ENCODE data around the gene PGC. TPM values are rescaled to one million over a fixed set of nuclear protein-coding genes. Genes with fewer than 3 reads are reported as not detected.

Gene PGC
- total and polyA plus RNA-seq, 2 donors (not counting 1 experiment from before 2014, with no cell fraction given), result not detected

- H3K4me3 Mint-ChIP-seq, result peak overlapping the region; percentile 90
- peaks cover 2 to 31% of the 10 kb centered on the region in 2 experiments for H3K36me3 ChIP-seq (replicated peaks in 1 of 2; ENCODE audit: control extremely low read depth in 1 of 2, control insufficient read depth in 1 of 2, extremely low read depth in 1 of 2, insufficient read depth in 2 of 2, low read length in 1 of 2)
- 81% methylated on average over 4 of the region's 5 CpGs for WGBS (ENCODE audit: insufficient coverage)
- ATAC-seq (ENCODE audit: low read depth) (no peak), DNase-seq (no peak)
- H3K27me3 ChIP-seq (replicated peaks in 1 of 4; ENCODE audit: control extremely low read depth in 1 of 4, control insufficient read depth in 3 of 4, insufficient read depth in 4 of 4, low read length in 3 of 4), result no peaks in the 10 kb centered on the region
- H3K4me1 Mint-ChIP-seq, result peaks cover 16% of the 10 kb centered on the region
- no peak overlapping the region for H3K4me2 ChIP-seq (replicated peaks; ENCODE audit: low read depth, low read length, poor library complexity, severe bottlenecking)
- no peak overlapping the region for H3K27ac ChIP-seq (ENCODE audit: low read length in 2 of 2)
- CTCF ChIA-PET, result interaction anchor here (0.7 to 3.4 kb wide), 6 partner anchors 9 to 437 kb away, joined by 3 to 20 read pairs (median 3); partner anchors contain the start of gene TOMM6
- H3K9ac ChIP-seq (ENCODE audit: low read length), result no peak overlapping the region
- peaks cover 13 to 18% of the 10 kb centered on the region in 2 donors for H3K4me1 ChIP-seq (ENCODE audit: control insufficient read depth in 2 of 2, insufficient read depth in 2 of 2, low read length in 2 of 2)
- POLR2A ChIA-PET, result no interaction called here
- H3K27ac Mint-ChIP-seq, result no peak overlapping the region
- H2AFZ ChIP-seq (ENCODE audit: insufficient read depth, low read depth, low read length, poor library complexity, severe bottlenecking), result no peak overlapping the region
- TF ChIP-seq EZH2 (IDR thresholded peaks at IDR 0.05; ENCODE audit: borderline replicate concordance, insufficient read depth, low read depth, low read length, poor library complexity, severe bottlenecking) (no peak), CTCF (IDR thresholded peaks at IDR 0.05) (no peak)
- intact Hi-C loops (cut with micrococcal nuclease), result loop anchor here (2.0 kb wide), 1 partner anchor 409 kb away; no protein-coding TSS in a partner anchor
- peaks cover 8% of the 10 kb centered on the region for H3K79me2 ChIP-seq (ENCODE audit: control insufficient read depth, insufficient read depth, low read length)
- no peaks in the 10 kb centered on the region for H3K9me3 ChIP-seq (ENCODE audit: control extremely low read depth in 1 of 3, control insufficient read depth in 2 of 3, insufficient read depth in 1 of 3, low read length in 2 of 3)
- no peaks in the 10 kb centered on the region for H3K27me3 Mint-ChIP-seq
- H3K9me3 Mint-ChIP-seq (ENCODE audit: insufficient read depth), result no peaks in the 10 kb centered on the region
- H3K4me3 ChIP-seq (ENCODE audit: control extremely low read depth in 1 of 5, extremely low read depth in 1 of 5, insufficient read depth in 1 of 5, low read depth in 2 of 5, low read length in 4 of 5), result no peak overlapping the region
- H4K20me1 ChIP-seq (ENCODE audit: control insufficient read depth, insufficient read depth, low read length, poor library complexity, severe bottlenecking), result no peaks in the 10 kb centered on the region
Measured at GRCh38 chr6:41777551-41778285, 30.5 kb upstream of the PGC start.

- intact Hi-C loops (cut with micrococcal nuclease), result no loop called here
- H3K4me3 ChIP-seq (ENCODE audit: control extremely low read depth in 1 of 5, extremely low read depth in 1 of 5, insufficient read depth in 1 of 5, low read depth in 2 of 5, low read length in 4 of 5), result no peak overlapping the region
- H3K27ac ChIP-seq (ENCODE audit: low read length in 2 of 2), result no peak overlapping the region
- peaks cover 8% of the 10 kb centered on the region for H3K79me2 ChIP-seq (ENCODE audit: control insufficient read depth, insufficient read depth, low read length)
- H3K9me3 ChIP-seq (ENCODE audit: control extremely low read depth in 1 of 3, control insufficient read depth in 2 of 3, insufficient read depth in 1 of 3, low read length in 2 of 3), result no peaks in the 10 kb centered on the region
- peaks cover 7% of the 10 kb centered on the region in 2 donors for H3K4me1 ChIP-seq (ENCODE audit: control insufficient read depth in 2 of 2, insufficient read depth in 2 of 2, low read length in 2 of 2)
- no peak overlapping the region for H3K4me2 ChIP-seq (replicated peaks; ENCODE audit: low read depth, low read length, poor library complexity, severe bottlenecking)
- H4K20me1 ChIP-seq (ENCODE audit: control insufficient read depth, insufficient read depth, low read length, poor library complexity, severe bottlenecking), result no peaks in the 10 kb centered on the region
- no peak overlapping the region for H2AFZ ChIP-seq (ENCODE audit: insufficient read depth, low read depth, low read length, poor library complexity, severe bottlenecking)
- DNase-seq (no peak), ATAC-seq (ENCODE audit: low read depth) (no peak)
- H3K36me3 ChIP-seq (replicated peaks in 1 of 2; ENCODE audit: control extremely low read depth in 1 of 2, control insufficient read depth in 1 of 2, extremely low read depth in 1 of 2, insufficient read depth in 2 of 2, low read length in 1 of 2), result peaks cover 2 to 46% of the 10 kb centered on the region in 2 experiments
- Mint-ChIP-seq H3K4me1 (peaks cover 9% of the 10 kb centered on the region), H3K27me3 (no peaks in the 10 kb centered on the region), H3K27ac (no peak overlapping the region), H3K4me3 (no peak overlapping the region), H3K9me3 (ENCODE audit: insufficient read depth) (no peaks in the 10 kb centered on the region)
- WGBS (ENCODE audit: insufficient coverage), result 91% methylated on average over 4 of the region's 13 CpGs
- H3K9ac ChIP-seq (ENCODE audit: low read length), result no peak overlapping the region
- H3K27me3 ChIP-seq (replicated peaks in 1 of 4; ENCODE audit: control extremely low read depth in 1 of 4, control insufficient read depth in 3 of 4, insufficient read depth in 4 of 4, low read length in 3 of 4), result no peaks in the 10 kb centered on the region
- ChIA-PET CTCF (interaction anchor here (1.1 to 3.4 kb wide), 7 partner anchors 12 to 275 kb away, joined by 3 to 34 read pairs (median 5); partner anchors contain the start of genes TAF8 and TOMM6), POLR2A (no interaction called here)
- no peak for TF ChIP-seq CTCF (IDR thresholded peaks at IDR 0.05)
- no peak for TF ChIP-seq EZH2 (IDR thresholded peaks at IDR 0.05; ENCODE audit: borderline replicate concordance, insufficient read depth, low read depth, low read length, poor library complexity, severe bottlenecking)
Measured at GRCh38 chr6:41775293-41775882, 28.2 kb upstream of the PGC start.
